MM.1S (cell line): ENCODE measurements around the gene DNAJC15.

Source experiments
- EZH2phosphoT487 ChIP-seq: fragments of 300-600 bp; sonication (generic); IDR thresholded peaks from 2 replicates; pipeline ENCODE4 v1.6.1; 2018; ENCODE audit warnings: antibody characterized with exemption, low read length
- TF ChIP-seq, protein P1 (sequence below): fragments of 300-600 bp; sonication (generic); IDR thresholded peaks from 2 replicates; pipeline ENCODE4 v1.5.1; 2016; ENCODE audit warnings: antibody characterized with exemption, low read length, mixed read lengths

DNA sequence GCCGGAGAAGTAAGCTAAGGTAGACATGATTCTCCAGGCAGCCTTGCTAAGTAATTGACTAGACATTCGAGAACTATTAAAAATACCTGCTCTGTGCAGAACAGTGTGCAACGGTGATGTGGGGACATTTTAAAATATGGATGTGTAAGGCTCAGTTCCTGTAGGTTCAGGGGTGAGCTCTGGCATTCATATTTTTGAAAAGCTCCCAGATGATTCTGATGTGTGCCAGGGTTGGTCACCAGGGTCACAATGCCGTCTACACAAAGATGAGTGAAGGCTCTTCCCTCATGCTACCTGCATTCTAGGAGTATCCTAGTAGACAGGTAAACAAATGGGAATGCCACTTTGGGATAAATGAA lies 30.6 kb upstream of the DNAJC15 start:
- TF ChIP-seq, protein P1, sequence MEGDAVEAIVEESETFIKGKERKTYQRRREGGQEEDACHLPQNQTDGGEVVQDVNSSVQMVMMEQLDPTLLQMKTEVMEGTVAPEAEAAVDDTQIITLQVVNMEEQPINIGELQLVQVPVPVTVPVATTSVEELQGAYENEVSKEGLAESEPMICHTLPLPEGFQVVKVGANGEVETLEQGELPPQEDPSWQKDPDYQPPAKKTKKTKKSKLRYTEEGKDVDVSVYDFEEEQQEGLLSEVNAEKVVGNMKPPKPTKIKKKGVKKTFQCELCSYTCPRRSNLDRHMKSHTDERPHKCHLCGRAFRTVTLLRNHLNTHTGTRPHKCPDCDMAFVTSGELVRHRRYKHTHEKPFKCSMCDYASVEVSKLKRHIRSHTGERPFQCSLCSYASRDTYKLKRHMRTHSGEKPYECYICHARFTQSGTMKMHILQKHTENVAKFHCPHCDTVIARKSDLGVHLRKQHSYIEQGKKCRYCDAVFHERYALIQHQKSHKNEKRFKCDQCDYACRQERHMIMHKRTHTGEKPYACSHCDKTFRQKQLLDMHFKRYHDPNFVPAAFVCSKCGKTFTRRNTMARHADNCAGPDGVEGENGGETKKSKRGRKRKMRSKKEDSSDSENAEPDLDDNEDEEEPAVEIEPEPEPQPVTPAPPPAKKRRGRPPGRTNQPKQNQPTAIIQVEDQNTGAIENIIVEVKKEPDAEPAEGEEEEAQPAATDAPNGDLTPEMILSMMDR = no peak
- TF ChIP-seq EZH2phosphoT487 = no peak
